GM21723 (cell line): ENCODE data around the gene SH3RF1.

Experiments
- ATAC-seq: cut with Tn5 transposase; IDR thresholded peaks from one replicate; pipeline ENCODE4 v1.9.1; 2021; ENCODE audit warnings: mild to moderate bottlenecking, moderate library complexity; ENCODE audit not compliant: unreplicated experiment

The SH3RF1 gene

DNA sequence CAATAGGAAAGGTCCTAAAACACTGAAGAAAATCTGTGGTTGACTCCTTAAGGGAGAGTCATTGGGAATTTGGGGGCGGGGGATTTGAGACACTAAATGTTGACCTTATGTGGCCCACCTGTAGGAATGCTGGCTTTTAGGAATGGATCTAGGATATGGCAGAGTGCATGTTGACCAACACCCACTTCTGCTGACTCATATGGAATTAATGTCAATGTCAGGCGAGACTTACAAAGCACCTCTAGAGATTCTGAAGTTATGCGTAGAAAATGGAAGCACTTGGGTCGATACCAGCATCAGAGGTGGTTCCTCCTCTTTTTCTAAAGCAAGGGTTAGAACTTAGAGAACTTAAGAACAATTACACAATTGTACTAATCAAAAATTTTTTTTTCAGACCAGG, 160.1 kb downstream of the SH3RF1 start:
- no peak for ATAC-seq

- ATAC-seq, result no peak
Measured at GRCh38 chr4:169109035-169109675, 161.6 kb downstream of the SH3RF1 start.

DNA sequence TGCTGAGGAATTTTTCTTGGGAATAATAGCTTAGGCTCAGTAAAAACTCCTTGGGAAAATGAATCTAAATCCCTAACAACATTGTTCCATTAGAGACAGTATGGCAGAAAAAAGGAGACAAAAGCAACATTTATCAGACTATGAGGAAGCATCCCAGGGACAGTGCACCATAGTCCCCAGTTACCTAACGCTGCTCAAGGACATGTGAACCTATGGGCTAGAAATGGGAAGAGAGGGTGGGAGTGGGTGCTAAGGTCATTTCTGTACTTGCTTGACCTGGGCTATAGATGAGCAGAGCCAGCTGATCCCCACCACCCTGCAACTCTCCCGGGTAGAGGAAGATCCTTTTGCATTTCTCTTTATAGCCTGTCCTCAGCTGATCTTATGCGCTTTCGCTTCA, 162.5 kb downstream of the SH3RF1 start:
- no peak for ATAC-seq

- ATAC-seq, result no peak
Measured at GRCh38 chr4:169107528-169107927, 163.2 kb downstream of the SH3RF1 start.

DNA sequence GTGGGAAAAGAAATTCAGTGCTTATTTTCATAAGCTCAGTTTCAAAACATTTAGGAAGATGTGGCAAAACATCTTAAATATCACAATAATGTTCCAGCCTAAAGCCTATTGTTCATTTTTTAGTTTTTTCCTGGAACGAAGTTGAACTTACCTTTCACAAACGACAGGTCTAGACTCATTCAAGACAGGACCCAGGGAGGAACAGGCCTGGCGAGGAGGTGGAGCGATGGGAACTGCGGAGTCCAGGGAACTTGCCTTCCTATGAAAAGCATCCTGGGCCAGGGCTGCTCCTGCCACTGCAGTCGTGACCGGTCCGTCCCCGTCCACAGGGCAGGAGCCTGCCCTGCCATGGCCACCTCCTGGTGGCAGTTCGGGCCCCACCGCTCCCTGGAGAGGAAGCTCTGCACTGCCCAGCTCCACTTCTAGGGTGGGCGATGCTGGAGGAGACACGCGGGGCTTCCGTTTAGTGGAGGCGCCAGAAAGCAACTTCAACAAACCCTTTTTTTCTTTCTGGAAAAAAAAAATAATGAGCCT, 164.0 kb downstream of the SH3RF1 start:
- no peak for ATAC-seq

DNA sequence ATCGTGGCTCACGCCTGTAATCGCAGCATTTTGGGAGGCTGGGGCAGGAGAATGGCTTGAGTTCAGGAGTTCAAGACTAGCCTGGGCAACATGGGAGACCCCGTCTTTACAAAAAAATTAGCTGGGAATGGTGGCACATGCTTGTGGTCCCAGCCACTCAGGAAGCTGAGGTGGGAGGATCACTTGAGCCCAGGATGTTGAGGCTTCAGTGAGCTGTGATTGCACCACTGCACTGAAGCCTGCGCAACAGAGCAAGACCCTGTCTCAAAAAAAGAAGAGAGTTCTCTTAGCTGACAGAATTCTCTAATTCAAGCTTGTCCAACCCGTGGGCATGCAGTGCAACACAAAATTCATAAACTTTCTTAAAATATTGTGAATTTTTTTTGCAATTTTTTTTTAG, 165.1 kb downstream of the SH3RF1 start:
- no peak for ATAC-seq

DNA sequence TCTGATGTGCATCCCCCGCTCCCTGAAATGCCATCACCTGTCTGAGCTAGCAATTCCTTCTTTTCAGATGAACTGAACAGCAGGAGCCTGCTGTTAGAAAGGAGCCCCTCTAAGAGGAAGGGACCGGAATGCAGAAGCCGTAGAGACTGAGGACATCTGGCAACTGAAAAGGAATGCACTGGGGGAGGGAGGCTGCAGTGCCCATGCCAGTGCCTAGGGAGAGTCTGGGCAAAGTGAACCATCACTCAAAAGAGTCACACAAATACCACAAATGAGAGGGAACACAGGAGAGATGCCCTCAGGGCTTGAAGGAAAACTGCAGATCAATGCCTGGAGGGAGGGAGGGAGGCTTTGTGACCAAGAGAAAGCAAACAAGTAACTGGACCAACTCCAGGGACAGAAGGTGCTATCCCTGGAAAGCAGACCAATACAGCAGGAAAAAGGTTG, 166.8 kb downstream of the SH3RF1 start:
- no peak for ATAC-seq

GRCh38 chr4:169102026-169102425, 168.7 kb downstream of the SH3RF1 start:
- ATAC-seq, result no peak

DNA sequence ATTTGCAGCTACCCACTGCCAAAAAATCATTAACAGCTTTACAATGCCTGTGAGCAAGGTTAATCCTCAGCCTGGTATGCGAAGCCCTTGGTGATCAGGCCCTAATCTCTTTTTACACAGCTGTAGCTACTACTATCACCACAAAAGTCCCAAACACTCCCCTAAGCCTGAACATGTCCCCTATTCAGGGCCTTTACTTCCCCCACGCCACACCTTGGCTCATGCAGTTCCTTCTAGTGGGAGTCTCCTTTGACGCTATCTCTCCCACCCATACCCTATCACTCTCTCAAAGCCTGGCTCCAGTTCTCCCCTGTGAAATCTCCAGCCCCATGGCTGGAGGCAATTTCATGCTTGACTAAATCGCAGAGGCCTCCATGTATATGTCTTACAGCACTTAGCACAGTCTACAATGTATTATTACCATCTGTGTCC, 170.1 kb downstream of the SH3RF1 start:
- no peak for ATAC-seq

DNA sequence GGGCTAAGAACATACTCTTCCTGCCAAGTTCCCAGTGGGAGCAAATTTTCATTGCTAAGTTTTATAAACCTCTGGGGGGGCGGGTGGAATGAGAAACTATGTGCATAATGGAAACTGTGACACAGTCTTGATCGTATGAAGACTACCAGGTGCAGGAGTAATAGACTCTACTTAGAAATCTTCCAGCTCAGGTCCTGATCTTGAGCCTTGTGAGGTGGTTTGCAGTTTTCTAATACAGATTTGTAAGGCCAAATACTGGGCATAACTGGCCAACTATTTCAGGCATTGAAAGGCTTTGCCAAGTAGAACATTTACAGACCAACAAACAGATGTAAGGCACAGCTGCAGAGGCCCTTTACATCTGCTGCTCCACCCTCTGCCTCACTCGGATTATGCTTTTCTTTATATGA, 171.0 kb downstream of the SH3RF1 start:
- no peak for ATAC-seq

- ATAC-seq, result peak; percentile 7
Measured at GRCh38 chr4:169098969-169099690, 171.6 kb downstream of the SH3RF1 start.

DNA sequence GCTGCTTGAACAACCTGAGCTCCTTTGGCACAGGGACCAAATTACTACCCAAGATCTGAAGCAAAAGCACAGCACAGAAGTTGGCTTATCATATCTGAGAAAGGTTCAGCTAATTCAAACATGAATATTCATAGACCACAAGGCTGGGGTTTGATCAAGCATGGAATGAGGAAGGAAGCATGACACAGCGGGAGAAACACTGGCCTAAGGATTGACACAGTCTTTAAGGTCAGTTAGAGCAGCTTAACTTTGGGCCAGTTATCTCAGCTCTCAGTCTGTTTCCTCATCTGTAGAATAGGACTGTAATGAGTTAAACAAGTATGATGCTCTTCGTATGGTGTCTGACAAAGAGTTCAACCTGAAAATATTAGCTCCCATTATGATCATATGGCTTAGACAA, 172.2 kb downstream of the SH3RF1 start:
- peak; percentile 38 for ATAC-seq

GRCh38 chr4:169098054-169098497, 172.7 kb downstream of the SH3RF1 start:
- peak; percentile 53 for ATAC-seq

DNA sequence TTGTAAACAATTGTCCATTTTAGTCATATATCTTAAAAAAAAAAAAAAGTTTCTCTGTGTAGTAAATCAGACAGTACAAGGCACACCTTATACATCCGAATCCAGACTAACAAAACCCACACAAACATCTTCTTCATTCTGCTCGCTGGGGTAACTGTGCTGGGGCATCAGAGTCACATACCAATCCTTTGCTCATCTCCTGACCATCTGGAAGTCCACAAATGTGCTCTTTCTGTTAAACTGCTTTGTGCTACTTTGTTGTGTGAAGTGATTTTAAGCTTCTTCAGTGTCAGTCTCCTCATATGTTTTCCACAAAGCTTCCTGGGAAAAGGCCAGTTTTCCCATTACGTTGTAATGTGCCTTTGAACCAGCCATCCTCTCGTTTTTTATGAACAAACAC, 174.5 kb downstream of the SH3RF1 start:
- ATAC-seq, result no peak

GRCh38 chr4:169094656-169095231, 176.0 kb downstream of the SH3RF1 start:
- ATAC-seq, result no peak

DNA sequence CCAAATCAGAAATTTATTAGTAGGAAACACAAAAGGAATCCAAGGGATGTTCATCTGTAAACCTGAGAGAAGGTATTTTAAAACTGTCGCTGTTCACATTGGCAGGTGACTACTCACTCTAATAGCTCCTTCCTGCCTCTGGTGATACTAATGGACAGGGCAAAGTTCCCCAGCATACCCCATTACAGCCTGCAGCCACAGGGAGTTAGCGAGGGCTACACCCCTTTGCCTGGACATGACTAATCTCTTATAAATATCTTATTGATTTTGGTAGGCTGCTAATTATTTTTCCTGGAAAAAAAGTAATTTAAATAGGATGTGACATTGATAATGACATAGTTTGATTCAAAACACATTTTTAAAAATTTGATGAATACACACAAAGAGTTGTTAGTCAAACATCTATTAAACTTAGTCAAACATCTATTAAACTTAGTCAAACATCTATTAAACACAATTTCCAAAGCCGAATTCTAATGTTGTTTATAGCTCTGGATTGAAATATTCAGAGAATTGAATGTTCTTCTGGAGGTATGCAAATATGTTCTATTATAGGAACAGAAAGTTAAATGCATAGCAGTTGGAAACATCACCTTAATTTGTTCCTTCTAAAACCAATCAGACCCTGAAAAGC, 177.8 kb downstream of the SH3RF1 start:
- ATAC-seq, result no peak

GRCh38 chr4:169090484-169091215, 180.1 kb downstream of the SH3RF1 start:
- no peak for ATAC-seq

DNA sequence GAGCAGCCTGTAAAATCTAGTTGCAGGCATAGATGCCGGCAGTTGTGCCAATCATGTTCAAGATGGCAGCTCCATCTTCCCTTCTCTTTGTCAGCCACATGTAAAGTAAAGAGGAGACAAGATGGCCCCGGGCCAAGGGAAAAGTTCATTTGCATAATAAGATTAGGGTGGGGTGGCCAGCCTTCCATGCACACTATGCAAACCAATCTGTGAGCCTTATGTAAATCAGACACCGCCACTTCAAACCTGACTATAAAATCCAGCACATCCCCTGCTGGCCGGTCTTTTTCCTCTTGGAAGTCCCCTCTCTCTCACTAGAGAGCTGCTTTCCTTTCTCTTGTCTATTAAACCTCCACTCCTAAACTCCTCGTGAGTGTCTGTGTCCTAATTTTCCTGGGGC, 181.8 kb downstream of the SH3RF1 start:
- ATAC-seq, result no peak

DNA sequence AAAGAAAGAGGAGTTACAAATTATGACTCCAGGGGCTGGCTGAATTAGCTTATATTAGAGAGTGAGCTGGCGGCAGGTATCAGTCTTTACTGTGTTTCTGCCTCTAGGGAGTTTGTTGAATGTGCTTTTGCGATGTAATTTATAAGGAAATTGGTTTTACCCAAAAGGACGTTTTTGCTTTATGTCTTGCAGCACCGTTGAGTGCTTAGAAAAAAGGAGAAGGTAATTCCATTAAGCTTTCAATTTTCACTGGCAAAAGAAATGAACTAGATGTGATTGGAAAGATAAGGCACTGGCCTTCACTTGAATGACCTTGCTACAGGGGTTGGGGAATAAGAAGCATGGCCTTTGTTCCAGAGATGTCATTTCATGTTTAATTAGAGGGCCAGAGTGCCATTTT, 185.8 kb downstream of the SH3RF1 start:
- no peak for ATAC-seq

DNA sequence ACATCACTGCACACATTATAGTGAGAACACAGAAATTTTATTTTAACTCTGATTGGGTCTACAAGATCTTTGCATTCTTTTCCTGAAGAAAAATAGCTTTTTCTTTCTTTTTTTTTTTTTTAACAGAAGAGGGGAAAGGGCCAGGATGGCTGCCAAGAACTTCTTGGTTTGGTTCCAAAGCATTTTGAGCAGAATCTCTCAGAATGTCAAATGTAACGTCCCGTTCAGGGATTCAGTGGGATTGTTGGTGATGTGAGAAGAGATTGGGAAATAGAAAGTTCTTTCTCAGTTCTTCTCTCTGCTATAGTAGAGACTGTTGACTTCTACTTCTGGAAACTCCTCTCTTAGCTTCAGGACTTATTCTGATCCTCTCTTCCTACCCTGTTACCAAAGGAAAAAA, 189.8 kb downstream of the SH3RF1 start:
- ATAC-seq, result peak; percentile 12
